Fibroblast of skin of back (primary cell): Measurements from ENCODE around the gene OR52E2. TPM values are rescaled to one million over a fixed set of nuclear protein-coding genes. Genes with fewer than 3 reads are reported as not detected.
A peak's percentile ranks its signal among the peaks of the same experiment; 100 is the strongest.
"Not testable (repeated sequence)": the region's sequence is repeated elsewhere in the genome, so short reads cannot be mapped to it uniquely, and the experiment has no call there.

Experiments used
- DNase-seq: peaks from one replicate; pipeline ENCODE4 v3.0.0-alpha.2; 2013
- polyA plus RNA-seq, 2 experiments: library from polyadenylated mRNA; unstranded; fragments of 120-200 nt; gene quantifications; one replicate each; pipeline ENCODE4 v1.2.1, GENCODE V29; 2013; ENCODE audit not compliant: insufficient read length in 2 of 2

OR52E2 gene
- polyA plus RNA-seq (2013, experiment 1 of 2; ENCODE audit: insufficient read length) = not detected
- not detected for polyA plus RNA-seq (2013, experiment 2 of 2; ENCODE audit: insufficient read length)

- no peak for DNase-seq
These were observed at the start of gene OR52E2 for GRCh38 chr11:5059391-5059790. TSS of gene OR52E2 (minus strand) at chr11:5059627. CDS start at chr11:5059627, 0 bp downstream.

GRCh38 chr11:5107285-5107684, 47.9 kb upstream of the OR52E2 start:
- no peak for DNase-seq

- DNase-seq = no peak
These were observed 43.6 kb upstream of the OR52E2 start for GRCh38 chr11:5103066-5103465.

- DNase-seq = no peak
These were observed 42.8 kb upstream of the OR52E2 start for GRCh38 chr11:5102246-5102645.

GRCh38 chr11:5096011-5096410, 36.6 kb upstream of the OR52E2 start:
- no peak for DNase-seq

GRCh38 chr11:5092821-5093585, 33.6 kb upstream of the OR52E2 start:
- DNase-seq = no peak

- DNase-seq = no peak
These were observed 31.2 kb upstream of the OR52E2 start for GRCh38 chr11:5090668-5091067.

GRCh38 chr11:5088556-5088955, 29.1 kb upstream of the OR52E2 start:
- DNase-seq = no peak

- no peak for DNase-seq
These were observed 24.2 kb upstream of the OR52E2 start for GRCh38 chr11:5083602-5084001.

GRCh38 chr11:5081405-5081804, 22.0 kb upstream of the OR52E2 start:
- DNase-seq = no peak

GRCh38 chr11:5071799-5072198, 12.4 kb upstream of the OR52E2 start:
- DNase-seq = no peak

- no peak for DNase-seq
These were observed 9.8 kb upstream of the OR52E2 start, which contains the start of gene OR52E1 for GRCh38 chr11:5069272-5069671. TSS of gene OR52E1 (plus strand) at chr11:5069572.

GRCh38 chr11:5065027-5065426, 5.6 kb upstream of the OR52E2 start:
- DNase-seq = no peak

- not testable (repeated sequence) for DNase-seq
These were observed 748 bp downstream of the OR52E2 start for GRCh38 chr11:5058679-5059078.

GRCh38 chr11:5046754-5047330, 12.6 kb downstream of the OR52E2 start:
- no peak for DNase-seq

- no peak for DNase-seq
These were observed 13.2 kb downstream of the OR52E2 start, which contains the start of gene OR52J3 for GRCh38 chr11:5046226-5046625. TSS of gene OR52J3 (plus strand) at chr11:5046526. CDS start at chr11:5046526, 0 bp downstream.

- peak; percentile 36 for DNase-seq
These were observed 16.0 kb downstream of the OR52E2 start for GRCh38 chr11:5043380-5043779.

- DNase-seq = no peak
These were observed 17.3 kb downstream of the OR52E2 start for GRCh38 chr11:5042091-5042490.

GRCh38 chr11:5040876-5041275, 18.6 kb downstream of the OR52E2 start:
- DNase-seq = no peak

- no peak for DNase-seq
These were observed 21.1 kb downstream of the OR52E2 start for GRCh38 chr11:5038341-5038740.

- DNase-seq = no peak
These were observed 21.5 kb downstream of the OR52E2 start for GRCh38 chr11:5037926-5038325.

GRCh38 chr11:5036669-5037068, 22.8 kb downstream of the OR52E2 start:
- DNase-seq = no peak

- DNase-seq = no peak
These were observed 37.4 kb downstream of the OR52E2 start for GRCh38 chr11:5021996-5022395.

- no peak for DNase-seq
These were observed 46.4 kb downstream of the OR52E2 start for GRCh38 chr11:5013012-5013411.
